Stimulated activated CD4-positive, alpha-beta T cell treated with anti-CD3 and anti-CD28 coated beads, TNF-alpha, amount 100 ng/mL, for 4 hours (primary cell): ENCODE measurements around the gene TSC1.
"Not testable (repeated sequence)": the region's sequence is repeated elsewhere in the genome, so short reads cannot be mapped to it uniquely, and the experiment has no call there.

Experiments used
- DNase-seq, 3 experiments: peaks; one replicate each; pipeline ENCODE4 v3.0.0-alpha.2; 2020; ENCODE audit warnings: low read depth in 3 of 3

Gene TSC1

DNA sequence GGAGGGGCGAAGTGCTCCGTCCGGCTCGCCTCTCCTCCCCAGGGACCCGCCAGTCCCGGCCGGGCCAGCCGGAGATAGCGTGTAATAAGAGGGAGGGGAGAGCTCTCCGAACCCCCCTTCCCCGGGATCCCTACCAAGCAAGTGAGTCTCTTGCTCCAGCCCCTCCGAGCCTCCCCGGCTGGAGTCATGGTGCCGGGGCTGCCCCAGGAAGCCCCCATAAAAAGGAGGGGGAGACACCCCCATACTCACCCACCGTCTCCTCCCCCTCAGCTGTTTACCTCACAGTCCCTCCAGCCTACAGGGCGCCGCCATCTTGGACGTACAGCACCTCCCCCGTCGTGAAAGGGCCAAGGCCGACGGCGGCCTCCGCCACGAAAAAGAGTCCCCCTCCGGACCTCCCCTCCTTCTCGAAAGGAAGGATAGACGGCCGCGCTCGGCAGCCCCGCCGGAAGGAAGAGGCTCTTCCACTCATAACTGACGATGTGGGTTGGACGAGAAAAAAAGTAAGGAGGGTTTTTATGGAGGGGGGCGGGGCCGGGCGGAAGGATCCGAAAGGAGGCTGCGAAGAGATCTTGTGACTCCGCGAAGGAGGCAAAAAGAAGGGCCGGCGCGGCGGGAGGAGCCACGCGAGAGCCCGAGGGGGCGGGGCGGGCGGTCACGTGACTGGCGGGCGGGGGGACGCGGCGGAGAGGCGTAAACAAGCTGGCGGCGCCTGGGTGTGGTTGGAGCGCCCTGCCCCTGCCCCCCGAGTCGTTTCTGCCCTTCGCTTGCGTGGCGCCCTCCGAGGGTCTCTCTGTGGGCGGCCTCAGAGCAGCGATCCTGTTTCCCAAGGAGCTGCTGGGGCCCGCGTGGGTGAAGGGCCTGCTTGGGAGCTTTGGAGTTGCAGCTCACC, at the start of gene TSC1:
TSC1 (minus strand) TSS at position 323 of the 892 bp plus-strand sequence. CDS start 15,744 bp downstream, outside the sequence.
- peak; percentile 95 to 98 (median 98) for DNase-seq

DNA sequence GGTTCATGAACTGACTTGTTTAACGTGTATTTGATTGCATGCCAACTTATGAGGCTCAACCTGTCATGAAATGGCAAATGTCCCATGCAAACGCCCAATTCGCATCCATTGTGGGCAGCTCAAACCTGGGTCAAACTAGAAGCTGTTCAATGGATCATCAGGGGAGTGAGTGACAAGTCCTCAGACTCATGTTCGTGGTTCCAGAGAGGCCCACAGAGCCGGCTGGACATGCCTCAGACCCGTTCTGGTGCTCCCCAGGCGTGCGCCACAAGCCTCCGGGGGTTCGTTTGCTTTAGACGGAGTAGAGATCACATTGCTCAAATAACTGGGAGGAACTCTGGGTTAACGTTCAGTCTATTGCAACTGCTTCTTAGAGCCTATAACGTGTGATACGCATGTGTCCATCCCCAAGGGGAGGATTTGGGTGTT, 49.1 kb upstream of the TSC1 start:
- DNase-seq, result no peak

DNA sequence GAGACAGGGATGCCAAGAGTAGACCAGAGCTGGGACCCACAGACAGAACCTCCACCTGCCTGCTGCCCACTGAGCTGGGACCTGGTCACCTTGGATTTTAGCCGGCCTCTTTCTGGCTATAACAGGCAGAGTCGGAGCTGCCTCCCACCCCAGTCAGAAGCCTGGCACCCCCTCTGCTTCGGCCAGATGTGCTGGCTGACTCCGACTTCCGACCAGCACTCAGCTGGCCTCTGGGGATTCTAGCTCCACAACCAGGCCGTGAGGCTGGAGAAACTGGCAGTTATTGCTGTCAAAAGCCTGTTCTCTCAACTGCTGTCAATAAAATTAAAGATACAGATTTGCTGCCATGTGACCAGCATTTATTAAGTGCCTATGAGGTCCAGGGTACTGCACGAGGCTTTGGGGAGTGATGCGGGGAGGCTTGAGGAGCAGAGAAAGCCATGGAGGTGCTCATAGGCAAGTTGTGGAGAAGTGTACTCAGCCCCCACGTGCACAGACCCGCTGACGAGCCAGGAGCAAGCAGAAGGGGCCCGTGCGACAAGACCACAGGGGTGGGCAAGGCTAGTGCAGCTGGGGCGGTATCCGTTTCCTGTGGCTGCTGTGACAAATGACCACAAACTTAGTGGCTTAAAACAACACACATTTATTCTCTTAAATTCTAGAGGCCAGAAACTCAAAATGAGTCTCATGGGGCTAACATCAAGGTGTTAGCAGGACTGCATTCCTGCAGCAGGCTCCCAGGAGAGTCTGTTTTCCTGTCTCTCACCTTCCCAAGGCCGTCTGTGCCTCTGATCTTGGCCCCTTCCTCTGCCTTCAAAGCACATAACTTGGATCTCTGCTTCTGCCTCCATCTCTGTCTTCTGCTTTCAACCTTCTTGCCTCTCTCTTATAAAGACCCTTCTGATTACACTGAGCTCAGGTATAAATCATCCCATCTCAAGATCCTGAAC, 47.2 kb upstream of the TSC1 start:
- DNase-seq, result no peak

DNA sequence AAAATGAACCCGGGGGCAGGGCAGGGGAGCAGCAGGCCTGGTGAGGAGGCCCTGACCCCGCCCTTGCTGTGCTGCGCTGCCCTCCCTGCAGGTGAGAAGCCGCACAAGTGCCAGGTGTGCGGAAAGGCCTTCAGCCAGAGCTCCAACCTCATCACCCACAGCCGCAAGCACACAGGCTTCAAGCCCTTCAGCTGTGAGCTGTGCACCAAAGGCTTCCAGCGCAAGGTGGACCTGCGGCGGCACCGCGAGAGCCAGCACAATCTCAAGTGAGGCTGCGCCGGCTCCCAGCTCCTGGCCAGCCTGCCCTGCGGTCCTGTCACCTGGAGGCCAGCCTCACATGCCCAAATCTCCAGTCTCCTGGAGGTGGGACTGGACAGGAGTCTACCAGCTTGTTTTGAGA, 46.4 kb upstream of the TSC1 start:
- DNase-seq, result no peak

DNA sequence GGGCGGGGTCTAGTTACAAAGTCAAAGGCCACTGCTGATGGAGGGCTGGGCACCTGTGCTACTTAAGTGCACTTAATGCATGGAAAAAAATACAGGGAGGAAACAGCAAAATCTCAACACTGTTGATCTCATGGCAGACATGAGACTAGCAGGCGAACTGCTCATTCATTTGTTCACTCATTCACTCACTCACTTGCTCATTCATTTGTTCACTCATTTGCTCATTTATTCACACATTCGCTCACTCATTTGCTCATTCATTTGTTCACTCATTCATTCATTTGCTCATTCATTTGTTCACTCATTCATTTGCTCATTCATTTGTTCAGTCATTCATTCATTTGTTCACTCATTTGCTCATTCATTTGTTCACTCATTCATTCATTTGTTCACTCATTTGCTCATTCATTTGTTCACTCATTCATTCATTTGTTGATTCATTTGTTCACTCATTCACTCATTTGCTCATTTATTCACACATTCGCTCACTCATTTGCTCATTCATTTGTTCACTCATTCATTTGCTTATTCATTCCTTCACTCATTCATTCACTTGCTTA, 45.7 kb upstream of the TSC1 start:
- not testable (repeated sequence) for DNase-seq

DNA sequence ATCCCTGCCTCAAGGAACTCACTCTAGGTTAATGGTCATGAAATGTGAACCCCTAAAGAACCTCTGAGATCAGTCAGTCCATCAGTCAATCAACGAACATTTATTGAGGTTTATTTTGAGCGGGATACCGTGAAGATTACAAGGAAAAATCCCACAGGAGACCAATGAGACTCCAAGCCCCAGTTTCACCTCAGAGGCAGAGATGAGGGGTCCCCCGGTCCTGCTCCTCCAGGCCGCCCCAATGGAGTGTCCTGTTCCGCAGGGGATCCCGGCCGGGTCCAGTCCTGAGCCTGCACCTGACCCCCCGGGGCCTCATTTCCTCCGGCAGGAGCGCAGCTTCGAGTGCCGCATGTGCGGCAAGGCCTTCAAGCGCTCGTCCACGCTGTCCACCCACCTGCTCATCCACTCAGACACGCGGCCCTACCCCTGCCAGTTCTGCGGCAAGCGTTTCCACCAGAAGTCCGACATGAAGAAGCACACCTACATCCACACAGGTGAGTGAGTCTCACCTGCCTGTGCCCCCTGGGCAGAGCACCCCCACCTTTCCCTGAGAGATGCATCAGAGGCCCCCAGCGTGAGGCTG, 45.1 kb upstream of the TSC1 start:
- DNase-seq, result no peak

DNA sequence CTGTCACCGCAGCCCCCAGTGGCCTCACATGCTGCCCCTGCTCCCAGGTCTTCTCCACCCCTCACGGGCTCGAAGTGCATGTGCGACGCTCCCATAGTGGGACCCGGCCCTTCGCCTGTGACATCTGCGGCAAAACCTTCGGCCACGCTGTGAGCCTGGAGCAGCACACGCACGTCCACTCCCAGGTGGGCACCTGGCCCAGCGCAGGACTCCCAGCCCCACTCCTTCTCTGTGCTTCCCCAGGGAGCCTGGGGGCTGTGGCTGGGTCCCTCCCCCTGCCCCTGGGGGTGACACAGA, 44.5 kb upstream of the TSC1 start:
- DNase-seq, result no peak

DNA sequence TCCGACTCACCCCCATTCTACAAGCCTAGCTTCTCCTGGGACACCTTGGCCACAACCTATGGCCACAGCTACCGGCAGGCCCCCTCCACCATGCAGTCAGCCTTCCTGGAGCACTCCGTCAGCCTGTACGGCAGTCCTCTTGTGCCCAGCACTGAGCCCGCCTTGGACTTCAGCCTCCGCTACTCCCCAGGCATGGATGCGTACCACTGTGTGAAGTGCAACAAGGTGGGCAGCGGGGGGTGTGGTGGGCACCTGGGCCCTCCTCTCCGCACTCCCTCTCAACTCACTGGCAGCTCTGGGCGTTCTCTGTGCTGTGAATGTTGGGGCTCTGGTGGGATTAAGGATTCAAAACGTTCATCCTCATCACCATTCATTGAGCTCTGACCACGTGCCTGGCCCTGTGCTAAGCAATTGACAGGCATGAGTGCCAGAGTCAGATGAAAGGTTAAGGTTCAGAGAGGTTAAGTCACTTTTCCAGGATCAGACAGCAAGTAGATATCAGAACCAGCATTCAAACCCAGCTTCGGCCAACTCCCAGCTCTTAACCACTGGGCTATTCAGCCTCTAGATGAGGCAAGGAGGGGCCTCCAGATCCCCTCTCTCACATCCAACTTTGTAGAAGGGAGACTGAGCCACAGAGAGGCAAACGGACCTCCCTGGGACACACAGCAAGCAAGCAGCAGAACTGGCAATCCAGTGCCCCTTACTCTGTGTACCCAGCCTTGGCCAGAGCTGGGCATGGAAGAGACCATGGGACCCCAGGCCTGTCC, 44.0 kb upstream of the TSC1 start:
- no peak for DNase-seq

DNA sequence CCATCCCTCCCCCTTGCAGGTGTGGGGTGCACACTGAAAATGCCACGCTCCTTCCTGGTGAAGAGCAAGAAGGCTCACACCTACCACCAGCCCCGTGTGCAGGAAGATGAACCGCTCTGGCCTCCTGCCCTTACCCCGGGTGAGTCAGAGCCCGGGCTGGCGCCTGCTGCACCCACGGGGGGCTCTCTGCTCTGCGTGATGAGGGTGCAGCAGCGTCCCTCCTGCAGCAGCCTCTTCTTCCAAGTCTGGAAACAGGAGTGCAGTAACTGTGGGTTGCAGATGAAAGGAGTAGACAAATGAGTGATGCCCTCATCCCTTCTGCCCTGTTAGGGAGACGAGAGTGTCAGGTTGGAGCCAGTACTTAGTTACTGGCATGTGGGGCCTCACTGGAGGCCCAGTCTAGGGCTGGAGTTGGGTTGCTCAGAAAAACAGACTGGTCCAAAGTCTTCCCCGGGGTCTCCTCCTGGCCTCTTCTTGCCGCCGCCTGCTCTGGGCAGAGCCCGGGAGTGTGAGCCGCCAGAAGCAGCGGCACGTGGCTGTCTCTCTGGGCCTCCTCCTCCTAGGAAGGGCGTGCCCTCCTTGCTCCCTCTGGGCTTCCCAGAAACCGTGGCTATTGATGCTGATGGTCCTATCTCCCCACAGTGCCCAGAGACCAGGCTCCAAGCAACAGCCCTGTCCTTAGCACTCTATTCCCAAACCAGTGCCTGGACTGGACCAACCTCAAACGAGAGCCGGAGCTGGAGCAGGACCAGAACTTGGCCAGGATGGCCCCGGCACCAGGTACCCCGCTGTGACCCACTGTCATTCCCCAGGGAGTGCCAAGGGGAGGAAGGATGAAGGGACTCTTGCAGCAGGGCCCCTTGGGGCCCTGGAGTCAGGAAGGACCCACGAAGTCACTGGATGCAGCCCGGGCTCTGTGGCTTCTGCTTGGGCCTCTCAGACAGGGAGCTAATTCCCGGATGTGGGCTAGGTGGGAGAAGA, 42.5 kb upstream of the TSC1 start:
- DNase-seq, result no peak

DNA sequence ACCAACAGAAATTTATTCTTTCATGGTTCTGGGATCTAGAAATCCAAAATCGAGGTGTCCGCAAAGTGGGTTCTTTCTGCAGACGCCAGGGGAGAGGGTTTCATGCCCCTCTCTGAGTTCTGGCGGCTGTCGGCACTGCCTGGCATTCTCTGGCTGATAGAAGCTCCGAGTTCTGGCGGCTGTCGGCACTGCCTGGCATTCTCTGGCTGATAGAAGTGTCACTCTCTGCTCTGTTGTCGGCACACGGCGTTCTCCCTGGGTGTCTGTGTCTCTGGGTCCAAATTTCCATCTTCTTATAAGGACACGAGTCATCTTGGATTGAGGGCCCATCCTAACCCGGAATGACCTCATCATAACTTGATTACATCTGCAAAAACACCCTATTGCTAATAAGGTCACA, 41.7 kb upstream of the TSC1 start:
- DNase-seq, result no peak

DNA sequence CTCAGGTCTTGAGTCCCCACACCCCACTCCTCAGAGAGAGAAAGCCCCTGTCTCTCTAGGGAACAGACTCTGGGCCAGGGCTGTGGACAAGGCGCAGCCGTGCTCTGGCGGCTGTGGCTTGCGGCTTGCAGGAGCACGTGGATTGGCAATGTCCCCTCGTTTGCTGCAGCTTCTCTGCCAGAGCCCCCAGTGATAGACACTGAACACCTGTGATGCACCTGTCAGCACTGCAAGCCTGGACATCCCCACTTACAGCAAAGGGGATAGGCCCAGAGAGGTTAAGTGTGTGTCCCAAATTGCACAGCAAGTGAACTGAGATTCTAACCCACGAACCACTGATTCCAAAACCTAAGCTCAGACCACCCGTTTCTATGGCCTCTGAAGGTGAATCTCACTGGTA, 41.1 kb upstream of the TSC1 start:
- no peak for DNase-seq

DNA sequence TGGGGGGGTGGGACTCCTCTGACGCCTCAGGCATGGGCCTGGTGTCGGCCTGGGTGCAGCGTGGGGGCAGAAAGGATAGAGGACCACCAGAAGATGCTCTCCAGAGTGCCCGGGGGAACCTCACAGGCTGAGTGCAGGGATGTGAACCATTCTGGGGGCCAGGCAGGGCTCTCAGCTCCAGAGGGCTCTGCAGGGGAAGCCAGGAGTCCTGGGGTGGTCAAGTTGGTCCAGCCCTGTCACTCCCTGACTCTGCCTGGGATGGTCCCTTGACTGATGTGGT, 40.6 kb upstream of the TSC1 start:
- DNase-seq, result no peak

DNA sequence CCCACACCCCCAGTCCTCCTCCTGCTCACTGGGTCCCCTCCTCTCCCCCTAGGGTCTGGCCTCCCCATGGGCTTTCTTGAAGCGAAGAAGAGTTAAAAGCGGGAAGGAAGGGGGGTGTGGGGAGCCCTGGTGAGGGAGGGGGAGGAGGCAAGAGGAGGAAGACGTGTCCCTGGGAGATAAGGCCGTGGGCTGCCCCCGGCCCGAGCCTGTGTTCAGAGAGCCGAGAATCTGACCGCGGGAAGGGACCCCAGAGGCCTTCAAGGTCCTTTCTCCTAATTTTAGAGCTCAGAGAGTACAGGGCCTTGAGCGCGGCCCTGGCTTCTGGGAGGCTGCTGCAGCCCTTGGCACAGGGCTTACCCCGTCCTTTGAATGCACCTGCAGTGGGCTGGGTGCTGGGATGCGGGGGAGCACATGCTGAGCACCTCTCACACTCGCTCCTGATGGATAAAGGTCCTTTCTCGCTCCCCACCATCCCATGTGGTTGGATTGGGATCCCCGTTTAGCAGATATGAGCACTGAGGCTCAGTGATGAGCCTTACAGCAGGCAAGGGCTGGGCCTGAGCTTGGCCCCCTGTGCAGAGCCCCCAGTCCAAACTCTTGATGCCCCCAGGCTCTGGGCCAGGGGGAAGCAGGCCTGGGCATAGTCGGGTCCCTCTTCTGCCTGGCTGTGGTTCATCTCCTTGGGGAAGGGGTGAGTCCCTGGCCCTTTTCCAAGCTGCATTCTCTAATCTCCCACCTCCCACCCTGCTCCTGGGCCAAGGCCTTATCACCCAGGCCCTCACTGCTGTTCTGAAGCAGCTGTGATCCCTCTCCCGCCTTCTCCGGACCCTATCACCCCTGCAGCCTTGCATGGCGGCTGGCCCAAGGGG, 40.0 kb upstream of the TSC1 start:
- DNase-seq, result no peak

DNA sequence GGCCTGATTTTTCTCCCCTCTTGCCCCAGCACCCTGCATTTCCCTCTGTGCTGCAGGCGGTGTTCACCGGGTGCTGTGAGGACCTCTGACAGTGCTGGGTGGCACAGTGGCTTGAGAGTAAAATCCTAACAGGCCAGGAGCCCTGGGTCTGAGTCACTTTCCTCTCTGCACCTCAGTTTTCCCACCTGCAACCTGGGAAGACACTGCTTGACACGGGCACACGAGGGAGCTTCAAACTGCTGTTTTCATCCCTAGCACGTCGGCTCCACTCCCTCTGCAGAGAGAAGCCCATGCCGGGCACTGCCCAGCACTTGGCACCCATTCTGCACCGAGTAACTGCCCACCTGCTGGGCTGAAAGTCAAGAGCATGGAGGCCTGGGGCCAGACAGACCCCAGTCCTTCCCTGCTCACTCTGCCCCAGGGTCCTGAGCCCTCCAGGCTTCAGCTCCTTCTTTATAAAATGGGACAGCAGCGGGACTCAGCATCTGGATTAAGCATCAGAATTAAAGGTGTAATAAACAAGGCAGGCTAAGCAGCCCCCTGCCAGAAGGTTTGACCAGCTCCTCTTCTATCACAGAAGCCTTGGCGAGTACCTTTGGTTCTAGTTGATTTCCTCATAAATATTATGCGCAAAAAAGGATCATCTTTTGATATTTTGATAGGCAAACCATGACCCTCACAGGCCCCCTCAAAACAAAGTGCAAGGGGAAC, 39.2 kb upstream of the TSC1 start:
- DNase-seq, result no peak

DNA sequence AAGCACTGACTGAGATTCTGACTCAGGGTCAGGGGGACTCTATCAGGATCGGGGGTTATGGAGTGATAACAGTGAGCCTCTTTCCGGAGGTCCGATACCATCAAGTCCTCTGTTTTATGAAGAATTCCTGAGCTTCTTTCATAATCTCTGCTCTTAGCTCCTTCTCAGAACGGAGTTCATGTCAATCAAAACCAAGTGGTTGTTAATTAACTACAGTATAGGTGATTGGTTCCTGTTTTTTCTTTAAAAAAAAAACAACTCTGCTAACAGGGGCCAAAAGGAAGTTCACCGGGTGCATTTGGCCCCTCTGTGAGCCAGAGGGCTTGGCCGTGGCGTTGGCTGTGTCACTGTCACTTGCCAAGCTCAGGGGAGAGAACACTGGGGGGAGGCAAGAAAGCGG, 38.0 kb upstream of the TSC1 start:
- no peak for DNase-seq

DNA sequence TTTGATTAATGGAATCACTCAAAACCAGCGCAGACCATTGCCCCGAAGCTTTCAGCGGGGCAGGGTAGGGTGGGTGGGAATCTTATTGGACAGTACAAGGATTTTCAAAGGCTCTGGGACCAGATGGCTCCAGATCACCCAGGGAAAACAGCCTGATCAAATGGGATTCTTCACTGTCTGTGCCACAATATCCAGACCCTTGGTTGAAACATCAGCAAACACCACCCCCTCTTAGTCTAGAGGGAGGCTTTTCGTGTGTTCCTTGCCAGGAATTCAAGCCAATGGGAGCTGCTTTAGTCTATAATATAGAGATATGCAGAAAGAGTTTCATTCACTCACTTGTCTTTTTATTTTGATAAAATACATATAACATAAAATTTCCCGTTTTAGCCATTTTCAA, 35.7 kb upstream of the TSC1 start:
- no peak for DNase-seq

DNA sequence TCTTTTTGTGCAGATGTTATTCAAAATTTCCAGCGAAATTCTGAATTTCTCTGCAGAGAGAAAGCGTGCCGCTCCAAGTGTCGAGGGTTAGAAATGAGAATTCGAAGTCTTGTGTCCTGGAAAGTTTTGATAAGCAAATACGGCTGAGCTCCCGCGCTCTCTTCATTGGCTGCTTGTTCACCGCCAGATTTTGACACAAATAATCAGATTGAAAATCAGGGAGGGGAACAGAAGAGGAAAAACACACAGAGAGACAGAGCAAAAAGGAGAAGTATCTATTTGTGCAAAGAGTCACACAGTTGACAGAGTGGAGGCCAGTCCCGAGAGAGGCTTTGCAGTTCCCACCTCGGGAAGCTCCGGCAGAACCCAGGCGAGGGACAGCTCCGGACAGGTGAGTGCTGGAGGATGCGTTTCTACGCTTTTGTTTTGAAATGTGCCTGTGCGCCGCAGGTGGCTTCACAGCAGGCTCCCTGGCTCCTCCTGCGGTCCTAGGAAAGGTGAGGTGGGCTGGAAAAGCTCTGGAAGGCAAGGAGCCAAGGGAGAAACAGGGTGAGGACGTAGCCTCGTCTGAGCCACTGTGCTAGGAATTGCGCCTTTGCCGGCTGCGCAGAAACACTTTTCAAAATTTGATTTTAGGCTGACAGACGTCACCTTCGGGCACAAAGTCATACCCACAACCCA, 34.2 kb upstream of the TSC1 start, which contains the start of gene GFI1B:
GFI1B (plus strand) TSS at position 244 of the 681 bp plus-strand sequence. CDS start 7,985 bp downstream, outside the sequence.
- no peak for DNase-seq

DNA sequence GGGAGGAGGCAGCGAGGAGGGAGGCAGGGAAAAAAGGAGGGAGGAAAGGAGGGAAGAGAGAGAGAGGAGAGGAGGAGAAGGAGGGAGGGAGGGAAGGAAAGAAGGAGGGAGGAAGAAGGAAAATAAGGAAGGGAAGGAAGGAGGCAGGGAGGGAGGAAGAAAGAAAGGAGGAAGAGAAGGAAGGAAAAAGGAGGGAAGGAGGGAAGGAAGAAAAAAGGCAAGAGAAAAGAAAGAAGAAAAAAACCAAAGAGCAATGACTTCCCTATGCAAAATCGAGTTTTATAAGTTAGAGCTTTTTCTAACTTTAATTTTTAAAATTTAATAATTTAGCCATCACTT, 33.7 kb upstream of the TSC1 start:
- no peak for DNase-seq
